GF-D8 (cell line): ENCODE measurements around the gene BCAS3.
"Not testable (repeated sequence)": the region's sequence is repeated elsewhere in the genome, so short reads cannot be mapped to it uniquely, and the experiment has no call there.

Source experiments
- DNase-seq: peaks from one replicate; lab custom pipeline; 2025; lab: John Stamatoyannopoulos, UW

BCAS3 gene

DNA sequence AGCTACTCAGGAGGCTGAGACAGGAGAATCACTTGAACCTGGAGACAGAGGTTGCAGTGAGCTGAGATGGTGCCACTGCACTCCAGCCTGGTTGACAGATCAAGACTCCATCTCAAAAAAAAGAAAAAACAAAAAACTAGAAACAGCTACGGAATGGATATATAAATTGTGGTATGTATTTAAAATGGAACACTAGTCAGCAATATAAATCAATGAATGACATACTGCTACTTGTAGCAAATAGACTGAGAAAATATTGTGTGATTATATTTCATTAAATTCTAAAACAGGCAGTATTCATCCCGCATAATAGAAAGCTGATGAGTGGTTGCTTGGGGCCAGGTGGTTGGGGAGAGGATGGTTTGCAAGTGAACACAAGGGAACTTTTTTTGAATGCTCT is 261.7 kb downstream of the BCAS3 start:
- no peak for DNase-seq

DNA sequence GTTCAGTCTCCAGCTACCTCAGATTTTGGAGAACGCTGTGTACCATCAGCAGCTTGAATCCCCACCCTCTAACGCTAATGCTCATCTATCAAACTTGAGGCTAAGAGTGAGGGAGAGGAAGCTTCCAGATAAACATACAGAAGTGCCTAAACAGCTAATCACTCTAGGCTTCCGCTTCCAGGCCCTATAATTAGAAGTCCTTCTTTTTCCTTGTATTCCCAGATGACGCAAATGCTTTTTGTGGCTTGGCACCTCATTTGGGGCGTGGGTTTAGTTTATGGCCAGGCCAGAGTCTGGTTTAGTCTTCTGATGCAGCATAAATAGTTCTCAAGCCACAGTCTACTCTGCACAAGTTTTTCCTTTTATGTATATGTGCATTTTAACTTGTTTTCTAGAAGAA is 263.4 kb downstream of the BCAS3 start:
- DNase-seq, result no peak

DNA sequence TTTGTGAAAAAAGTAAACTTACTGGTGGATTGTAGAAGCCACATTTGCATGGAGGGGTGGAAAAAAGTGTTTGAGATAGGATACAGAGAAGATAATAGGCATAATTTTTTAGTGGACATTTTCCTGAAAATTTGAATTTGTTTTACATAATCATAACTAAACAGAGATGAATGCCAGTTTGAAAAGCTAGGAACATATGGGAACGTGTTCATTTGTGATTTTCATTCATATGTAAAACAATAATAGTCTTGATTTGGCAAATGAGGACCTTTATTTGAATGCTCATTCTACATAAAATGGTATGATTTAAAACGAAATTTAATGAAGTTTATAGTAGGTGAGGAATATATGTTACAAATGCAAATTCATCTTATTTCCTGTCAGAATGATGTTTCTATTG is 263.9 kb downstream of the BCAS3 start:
- DNase-seq, result no peak

DNA sequence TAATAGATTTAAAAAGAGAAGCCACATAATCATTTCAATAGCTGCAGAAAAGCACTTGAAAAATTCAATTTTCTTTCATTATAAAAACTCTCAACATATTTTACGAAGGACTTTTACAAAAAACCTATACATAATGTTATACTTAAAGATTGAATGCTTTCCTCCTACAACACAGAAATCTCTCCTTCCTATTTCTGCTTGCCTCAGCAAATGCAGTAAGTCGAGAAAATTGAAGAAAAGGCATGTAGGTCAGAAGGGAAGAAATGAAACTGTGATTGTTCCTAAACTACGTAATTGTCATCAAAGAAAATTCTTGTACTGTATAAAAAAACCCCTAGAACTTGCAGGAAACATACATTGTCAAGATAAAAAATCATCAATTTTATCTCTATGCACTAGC is 267.1 kb downstream of the BCAS3 start:
- no peak for DNase-seq

DNA sequence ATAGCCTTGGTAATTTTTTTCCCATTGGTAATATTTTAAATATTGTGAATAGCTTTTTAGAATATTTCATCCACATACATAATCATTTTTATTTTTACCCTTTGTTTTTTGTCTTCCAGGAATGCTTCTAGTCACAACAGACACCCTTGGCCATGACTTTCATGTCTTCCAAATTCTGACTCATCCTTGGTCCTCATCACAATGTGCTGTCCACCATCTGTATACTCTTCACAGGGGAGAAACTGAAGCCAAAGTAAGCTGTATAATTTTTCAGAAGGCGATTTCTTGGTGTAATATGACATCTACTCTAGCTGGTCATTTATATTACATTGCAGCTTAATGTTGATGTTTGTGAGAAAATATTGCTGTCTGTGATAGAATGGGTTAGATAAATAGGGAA is 269.4 kb downstream of the BCAS3 start:
- no peak for DNase-seq

DNA sequence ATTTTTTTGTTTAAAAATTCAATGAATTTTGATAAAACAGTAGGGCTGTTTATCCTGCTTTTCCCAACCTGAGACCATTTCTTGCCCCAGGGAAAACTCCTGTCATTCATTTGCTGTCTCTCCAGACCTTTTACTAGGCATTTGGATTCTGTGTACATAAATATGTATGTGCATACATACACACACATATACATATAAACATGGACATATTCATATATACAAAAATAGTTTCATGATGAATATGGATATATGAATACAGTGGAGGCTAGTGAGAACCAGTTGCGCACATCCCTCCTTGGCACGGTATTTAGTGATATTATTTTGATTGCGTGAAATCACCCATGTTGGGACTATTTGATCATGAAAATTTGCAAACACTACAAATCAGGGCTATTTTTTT is 269.9 kb downstream of the BCAS3 start:
- DNase-seq, result no peak

DNA sequence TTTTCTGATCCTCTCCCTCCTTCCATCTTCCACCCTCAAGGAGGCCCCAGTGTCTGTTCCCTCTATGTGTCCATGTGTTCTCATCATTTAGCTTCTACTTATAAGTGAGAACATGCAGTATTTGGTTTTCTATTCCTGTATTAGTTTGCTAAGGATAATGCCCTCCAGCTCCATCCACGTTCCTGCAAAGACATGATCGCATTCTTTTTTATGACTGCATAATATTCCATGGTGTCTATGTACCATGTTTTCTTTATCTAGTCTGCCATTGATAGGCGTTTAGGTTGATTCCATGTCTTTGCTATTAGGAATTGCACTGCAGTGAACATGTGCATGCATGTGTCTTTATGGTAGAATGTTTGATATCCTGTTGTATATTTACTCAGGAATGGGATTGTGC is 275.1 kb downstream of the BCAS3 start:
- no peak for DNase-seq

DNA sequence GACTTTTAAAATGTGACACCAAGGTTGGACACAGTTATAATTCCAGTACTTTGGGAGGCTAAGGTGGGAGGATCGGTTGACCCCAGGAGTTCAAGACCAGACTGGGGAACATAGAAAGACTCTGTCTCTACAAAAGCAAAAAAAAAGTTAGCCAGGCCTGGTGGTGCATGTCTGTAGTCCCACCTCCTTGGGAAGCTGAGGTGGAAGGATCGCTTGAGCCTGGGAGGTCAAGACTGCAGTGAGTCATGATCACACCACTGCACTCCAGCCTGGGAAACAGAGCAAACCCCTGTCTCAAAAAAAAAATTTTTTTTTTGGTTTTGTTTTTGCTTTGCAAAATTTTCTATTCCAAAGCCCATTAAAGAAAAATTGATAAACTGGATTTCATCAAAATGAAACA is 281.4 kb downstream of the BCAS3 start:
- DNase-seq, result no peak

DNA sequence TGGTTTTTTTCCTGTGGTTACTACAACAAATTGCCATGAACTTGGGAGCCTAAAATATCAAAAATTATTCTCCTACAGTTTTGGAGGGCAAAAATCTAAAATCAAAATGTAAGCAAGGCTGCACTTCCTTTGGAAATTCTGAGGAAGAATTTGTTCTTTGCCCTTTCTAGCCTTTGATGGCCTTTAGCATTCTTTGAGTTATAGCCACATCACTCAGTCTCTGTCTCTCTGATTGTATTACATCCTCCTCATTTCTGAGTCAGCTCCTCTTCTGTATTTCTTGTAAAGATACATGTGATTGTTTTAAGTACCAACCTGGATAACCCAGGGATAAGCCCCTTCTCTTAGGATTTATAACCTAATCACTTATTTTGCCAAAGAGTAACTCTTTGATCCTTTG is 282.0 kb downstream of the BCAS3 start:
- no peak for DNase-seq

DNA sequence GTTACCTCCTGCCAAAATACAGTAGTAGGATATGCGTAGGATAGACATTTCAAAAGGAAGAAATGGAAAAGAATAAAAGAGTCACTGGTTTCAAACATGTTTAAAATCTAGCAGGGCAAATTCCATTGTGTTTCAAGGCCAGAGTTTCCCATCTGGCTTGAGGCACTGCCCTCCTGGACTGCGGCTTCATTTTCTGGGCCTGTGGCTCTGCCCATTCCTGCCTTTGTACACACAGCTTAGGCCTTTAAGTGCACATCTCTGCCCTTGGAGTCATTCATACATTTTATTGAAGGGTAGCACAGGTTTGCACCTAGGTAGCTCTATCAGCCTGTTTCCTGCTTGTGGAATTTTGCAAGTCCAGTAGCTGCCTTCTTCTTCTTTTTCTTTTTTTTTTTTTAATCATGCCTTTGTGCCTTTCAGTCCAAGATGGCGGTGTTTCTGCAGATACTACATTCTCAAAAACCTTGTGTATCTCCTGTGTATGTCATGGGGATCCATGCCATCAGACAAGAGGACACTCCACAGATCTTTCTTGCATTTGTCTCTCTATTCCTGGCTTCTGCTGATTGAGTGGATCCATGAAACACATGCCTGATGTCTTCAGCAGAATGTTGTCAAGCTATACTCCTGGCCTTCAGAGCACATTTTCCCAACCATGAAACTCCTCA is 282.9 kb downstream of the BCAS3 start:
- DNase-seq, result no peak

DNA sequence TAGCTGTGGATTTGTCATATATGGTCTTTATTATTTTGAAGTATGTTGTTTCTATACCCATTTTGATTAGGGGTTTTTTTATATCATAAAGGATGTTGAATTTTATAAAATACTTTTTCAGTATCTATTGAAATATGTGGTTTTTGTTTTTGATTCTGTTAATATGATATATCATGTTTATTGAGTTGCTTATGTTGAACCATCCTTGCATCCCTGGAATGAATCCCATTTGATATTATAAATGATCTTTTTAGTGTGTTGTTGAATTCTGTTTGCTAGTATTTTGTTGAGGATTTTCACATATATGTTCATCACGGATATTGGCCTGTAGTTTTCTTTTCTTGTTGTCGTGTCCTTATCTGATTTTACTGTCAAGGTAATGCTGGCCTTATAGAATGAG is 286.5 kb downstream of the BCAS3 start:
- no peak for DNase-seq

DNA sequence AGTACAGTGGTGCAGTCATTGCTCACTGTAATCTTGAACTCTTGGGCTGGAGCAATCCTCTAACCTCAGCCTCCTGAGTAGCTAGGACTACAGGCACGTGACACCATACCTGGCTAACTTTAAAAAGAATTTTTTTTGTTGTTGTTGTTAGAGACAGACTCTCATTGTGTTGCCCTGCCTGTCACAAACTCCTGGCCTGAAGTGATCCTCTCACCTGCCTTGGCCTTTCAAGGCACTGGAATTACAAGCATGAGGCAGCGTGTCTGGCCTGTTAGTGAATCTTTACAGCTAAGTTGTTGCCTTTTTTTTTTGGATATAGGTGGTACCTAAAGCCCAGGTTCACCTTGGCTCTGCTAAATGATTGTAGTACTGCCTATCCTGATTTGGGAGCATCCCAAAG is 290.6 kb downstream of the BCAS3 start:
- DNase-seq, result no peak

DNA sequence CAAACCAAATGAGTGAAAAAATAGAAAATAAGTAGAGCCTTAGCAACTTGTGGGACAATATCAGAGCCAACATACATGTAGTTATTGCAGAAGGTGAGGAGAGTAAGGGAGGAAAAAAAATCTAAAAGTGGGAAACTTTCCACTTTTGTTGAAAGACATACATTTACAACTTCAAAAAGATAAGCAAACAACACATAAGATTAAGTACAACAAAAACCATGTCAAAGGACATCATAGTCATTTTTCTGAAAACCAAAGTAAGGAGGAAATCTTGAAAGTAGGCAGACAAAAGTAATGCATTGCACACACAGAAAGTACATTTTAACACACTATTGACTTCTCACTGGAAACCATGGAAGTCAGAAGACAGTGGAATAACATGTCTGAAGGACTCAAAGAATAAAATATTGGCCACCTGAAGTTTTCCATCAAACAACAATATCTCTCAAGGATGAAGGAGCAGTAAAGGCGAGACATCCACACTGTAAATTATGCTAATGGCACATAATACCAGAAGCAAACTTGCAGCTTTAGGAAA is 291.9 kb downstream of the BCAS3 start:
- DNase-seq, result no peak

DNA sequence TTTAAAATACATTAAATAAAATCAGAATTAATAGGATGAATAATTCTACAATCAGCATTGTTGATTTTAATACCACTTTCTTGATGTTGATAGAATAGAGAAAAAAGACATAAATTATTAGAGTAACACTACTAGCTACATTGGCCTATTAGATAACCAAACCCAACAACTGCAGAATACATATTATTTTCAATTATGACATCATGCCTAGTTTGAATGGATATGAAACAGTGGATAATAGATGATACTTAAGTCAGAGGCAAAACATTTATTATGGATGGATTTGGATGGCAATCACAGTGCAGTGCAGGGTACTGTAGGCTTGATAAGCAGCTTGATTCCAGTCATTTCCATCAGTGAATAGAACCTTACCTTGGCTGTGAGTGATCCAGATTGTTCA is 293.1 kb downstream of the BCAS3 start:
- DNase-seq, result no peak

DNA sequence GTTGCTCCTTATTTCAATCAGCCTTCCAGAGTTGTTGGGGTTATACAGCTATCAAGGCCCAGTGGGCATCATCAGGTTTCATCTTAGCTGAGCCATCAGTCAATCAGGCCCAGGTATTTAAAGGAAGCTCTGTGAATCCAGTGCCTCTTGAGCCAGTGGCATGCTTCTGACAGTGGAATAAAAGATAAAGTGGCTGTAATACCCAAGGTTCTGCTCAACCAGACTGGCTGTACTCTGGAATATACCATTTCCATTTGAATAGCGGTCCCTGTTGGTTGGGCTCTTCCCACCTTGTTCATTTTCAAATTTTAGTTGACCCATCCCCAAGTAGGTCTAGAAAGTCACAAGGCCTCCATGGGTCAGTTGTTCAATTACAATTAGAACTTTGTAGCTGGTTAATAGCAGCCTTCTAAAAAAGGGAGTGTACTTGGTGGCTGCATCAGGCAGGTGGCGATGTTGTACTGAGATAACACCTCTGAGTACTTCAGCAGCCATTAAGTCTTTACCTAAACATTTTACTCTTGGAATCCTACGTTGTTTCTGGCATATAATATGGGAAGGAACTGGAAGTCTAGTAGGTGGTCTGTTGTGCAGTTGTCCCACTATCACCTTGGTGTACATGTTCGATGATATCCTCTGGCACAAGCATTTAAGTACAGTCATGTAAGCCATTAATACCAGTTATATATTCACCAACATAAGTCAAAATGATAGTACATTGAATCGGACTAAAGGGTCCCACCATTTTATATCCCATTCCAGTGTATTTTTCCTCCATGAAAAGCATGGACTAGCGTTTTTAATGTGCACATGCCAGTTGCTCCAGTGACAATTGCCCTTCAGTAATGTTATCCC is 294.1 kb downstream of the BCAS3 start:
- no peak for DNase-seq

DNA sequence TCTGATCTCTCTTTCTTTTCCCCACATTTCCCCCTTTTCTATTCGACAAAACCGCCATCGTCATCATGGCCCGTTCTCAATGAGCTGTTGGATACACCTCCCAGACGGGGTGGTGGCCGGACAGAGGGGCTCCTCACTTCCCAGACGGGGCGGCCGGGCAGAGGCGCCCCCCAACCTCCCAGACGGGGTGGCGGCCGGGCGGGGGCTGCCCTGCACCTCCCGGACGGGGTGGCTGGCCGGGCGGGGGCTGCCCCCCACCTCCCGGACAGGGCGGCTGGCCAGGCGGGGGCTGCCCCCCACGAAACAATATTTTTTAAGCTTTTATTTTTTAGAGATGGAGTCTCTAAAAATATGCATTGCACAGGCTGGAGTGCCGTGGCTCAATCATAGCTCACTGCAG is 299.2 kb downstream of the BCAS3 start:
- not testable (repeated sequence) for DNase-seq

DNA sequence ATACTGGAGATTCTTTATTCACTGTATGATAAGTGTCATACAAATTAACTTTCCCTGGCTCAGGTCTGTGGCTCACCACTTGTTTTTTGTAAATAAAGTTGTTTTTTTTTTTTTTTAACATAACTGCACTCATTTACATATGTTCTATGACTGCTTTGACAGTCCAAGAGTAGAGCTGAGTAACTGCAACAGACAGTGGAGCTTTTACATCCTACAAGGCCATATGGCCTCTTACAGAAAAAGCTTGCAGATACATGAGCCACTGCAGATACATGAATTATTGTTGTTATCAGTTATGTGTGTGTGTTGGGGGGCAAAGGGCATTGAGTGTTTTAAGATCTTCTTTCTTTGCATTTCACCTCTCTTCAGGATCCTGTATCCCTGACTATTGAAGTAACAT is 311.7 kb downstream of the BCAS3 start:
- DNase-seq, result no peak

DNA sequence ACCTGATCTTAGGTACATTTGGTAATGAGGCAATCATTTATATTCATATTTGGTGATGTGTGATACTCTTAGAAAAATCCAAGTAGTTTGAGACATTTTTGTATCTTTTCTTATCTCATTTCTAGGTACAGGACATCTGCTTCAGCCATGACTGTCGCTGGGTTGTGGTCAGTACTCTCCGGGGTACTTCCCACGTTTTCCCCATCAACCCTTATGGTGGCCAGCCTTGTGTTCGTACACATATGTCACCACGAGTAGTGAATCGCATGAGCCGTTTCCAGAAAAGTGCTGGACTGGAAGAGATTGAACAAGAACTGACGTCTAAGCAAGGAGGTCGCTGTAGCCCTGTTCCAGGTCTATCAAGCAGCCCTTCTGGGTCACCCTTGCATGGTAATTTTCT is 312.2 kb downstream of the BCAS3 start:
- no peak for DNase-seq

DNA sequence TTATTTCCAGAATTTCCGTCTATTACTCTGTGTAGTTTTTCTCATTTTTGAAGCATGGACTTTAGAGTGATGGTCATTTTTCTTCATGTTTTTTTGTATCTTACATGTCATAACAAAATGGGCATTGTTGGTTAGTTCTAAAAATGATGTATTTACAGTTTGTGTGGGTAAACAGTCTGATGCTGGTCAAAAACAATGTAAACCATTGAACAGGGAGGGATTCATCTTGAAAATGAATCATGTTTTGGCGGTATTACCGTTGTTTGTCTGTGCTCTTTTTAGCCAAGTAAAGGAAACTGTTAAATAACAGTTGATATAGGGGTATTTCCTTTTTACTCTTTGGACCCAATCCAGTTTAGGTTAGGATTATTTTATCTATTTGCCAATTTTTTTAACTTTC is 315.8 kb downstream of the BCAS3 start:
- no peak for DNase-seq

DNA sequence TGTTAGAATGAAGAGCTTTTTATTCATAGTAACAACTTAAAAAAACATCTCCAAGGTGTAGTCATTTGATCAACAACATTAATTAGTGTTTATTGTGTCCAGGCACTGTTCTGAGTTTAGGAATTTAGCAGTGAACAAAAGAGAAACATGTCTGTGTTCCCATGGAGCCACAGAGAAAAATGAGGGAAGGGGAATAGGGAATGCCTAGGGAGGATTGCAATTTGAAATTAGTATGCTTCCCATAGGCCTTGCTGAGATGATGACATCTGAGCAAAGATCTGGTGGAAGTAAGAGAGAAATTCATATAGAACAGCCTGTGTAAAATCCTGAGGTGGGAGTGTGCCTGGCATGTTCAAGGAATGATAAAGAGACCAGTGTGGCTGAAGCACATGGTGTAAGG is 318.0 kb downstream of the BCAS3 start:
- DNase-seq, result no peak

DNA sequence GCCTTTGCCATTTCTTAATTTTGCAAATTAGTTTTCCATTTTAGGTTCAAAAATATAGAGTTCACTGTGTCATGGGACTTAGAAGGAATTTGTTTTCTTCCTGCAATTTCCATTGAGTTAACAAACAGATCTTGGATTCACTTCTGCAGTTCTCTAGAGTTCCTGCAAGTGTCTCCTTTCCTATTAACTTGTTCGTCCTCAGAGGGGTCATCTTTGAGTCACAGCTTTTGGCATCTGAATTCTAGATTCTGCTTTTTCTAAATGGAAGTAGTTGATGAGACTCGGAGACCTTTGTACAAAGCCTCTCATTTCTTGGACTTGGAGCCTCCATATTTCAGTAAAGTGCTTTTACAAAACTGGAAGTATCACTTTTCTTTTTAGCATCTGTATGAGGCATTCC is 323.3 kb downstream of the BCAS3 start:
- DNase-seq, result no peak

DNA sequence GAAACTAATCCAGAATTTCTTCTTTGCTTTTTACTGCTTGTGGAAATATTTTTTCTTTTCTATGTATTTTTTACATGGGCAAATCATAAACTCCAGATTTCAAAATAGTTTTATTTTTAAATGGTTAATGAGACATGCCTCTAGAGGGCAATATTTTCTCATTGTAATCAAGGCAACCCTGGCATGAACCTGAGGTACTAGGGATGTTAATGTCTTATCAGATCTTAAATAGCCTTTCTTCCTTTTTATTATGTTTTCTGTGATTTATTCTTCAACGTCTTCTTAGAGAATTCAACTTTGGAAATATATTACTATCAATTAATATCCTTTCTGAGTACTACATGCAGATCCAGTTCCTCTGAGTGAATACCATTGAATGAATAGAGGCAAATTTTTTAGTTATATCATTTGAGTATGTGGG is 324.7 kb downstream of the BCAS3 start:
- DNase-seq, result no peak

DNA sequence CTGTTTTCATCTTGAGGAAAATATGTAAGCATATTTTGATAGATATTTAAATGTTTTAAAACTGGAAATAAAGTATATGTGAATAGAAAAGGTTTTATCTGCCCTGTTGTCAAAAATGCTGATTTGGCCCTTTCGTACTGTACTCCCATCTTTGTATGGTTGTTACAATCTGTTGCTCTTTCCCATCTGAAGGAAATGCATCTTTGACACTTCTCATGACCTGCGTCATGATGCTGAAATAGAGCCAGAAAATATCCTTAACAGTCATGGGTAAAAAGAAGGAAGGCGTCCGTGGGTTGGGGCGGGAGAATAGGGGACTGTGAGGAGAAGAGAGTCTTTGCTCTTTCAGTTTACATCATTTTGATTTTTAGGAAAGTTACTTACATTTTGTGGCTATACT is 327.7 kb downstream of the BCAS3 start:
- no peak for DNase-seq

DNA sequence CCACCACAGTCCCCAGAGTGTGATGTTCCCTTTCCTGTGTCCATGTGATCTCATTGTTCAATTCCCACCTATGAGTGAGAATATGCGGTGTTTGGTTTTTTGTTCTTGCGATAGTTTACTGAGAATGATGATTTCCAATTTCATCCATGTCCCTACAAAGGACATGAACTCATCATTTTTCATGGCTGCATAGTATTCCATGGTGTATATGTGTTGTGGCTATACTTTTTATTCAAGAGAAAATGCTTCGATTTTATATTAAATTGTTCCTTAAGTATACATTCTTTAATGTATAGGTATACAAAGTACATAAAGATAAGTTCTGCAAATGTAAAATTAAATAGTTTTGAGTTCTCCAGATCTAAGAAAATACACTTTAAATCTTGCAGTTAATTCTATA is 328.3 kb downstream of the BCAS3 start:
- not testable (repeated sequence) for DNase-seq
